HUDEP-2 (cell line): ENCODE data around the gene C19orf53.
A peak's percentile ranks its signal among the peaks of the same experiment; 100 is the strongest.
"Not testable (repeated sequence)": the region's sequence is repeated elsewhere in the genome, so short reads cannot be mapped to it uniquely, and the experiment has no call there.

Experiments
- DNase-seq, 76 experiments: peaks; one replicate each; lab custom pipeline; 2025; ENCODE audit not compliant: unreplicated experiment in 76 of 76; lab: John Stamatoyannopoulos, UW

C19orf53 gene

GRCh38 chr19:13774217-13775191 lies at the start of gene C19orf53:
Gene C19orf53, plus strand, starts transcription at chr19:13774456. Its CDS starts 22 bp downstream, at chr19:13774478.
- peak in 75 of 76 experiments; percentile 55 to 96 (median 86) for DNase-seq

- no peak for DNase-seq
Measured at GRCh38 chr19:13726323-13726722, 47.9 kb upstream of the C19orf53 start.

GRCh38 chr19:13727798-13728197 lies 46.5 kb upstream of the C19orf53 start:
- DNase-seq: no peak

GRCh38 chr19:13729859-13730258 lies 44.4 kb upstream of the C19orf53 start:
- DNase-seq: peak in 1 of 76 experiments; percentile 5

GRCh38 chr19:13731147-13731964 lies 42.9 kb upstream of the C19orf53 start:
- peak in 75 of 76 experiments; percentile 62 to 99 (median 94) for DNase-seq

GRCh38 chr19:13732337-13732736 lies 41.9 kb upstream of the C19orf53 start:
- DNase-seq: no peak

- no peak for DNase-seq
Measured at GRCh38 chr19:13734751-13735150, 39.5 kb upstream of the C19orf53 start.

GRCh38 chr19:13738073-13738472 lies 36.2 kb upstream of the C19orf53 start:
- DNase-seq: no peak

GRCh38 chr19:13741893-13742292 lies 32.4 kb upstream of the C19orf53 start:
- no peak for DNase-seq

- DNase-seq: no peak
Measured at GRCh38 chr19:13742756-13743155, 31.5 kb upstream of the C19orf53 start.

- DNase-seq: no peak
Measured at GRCh38 chr19:13744174-13744573, 30.1 kb upstream of the C19orf53 start.

GRCh38 chr19:13747098-13747453 lies 27.2 kb upstream of the C19orf53 start:
- no peak for DNase-seq

- peak in 21 of 76 experiments; percentile 8 to 47 (median 32) for DNase-seq
Measured at GRCh38 chr19:13748169-13748828, 26.0 kb upstream of the C19orf53 start.

- no peak for DNase-seq
Measured at GRCh38 chr19:13751436-13751835, 22.8 kb upstream of the C19orf53 start.

- DNase-seq: not testable (repeated sequence)
Measured at GRCh38 chr19:13753622-13754021, 20.6 kb upstream of the C19orf53 start.

- DNase-seq: no peak
Measured at GRCh38 chr19:13756210-13756609, 18.0 kb upstream of the C19orf53 start.

GRCh38 chr19:13757805-13758772 lies 16.2 kb upstream of the C19orf53 start:
- DNase-seq: no peak

- DNase-seq: no peak
Measured at GRCh38 chr19:13758795-13759194, 15.5 kb upstream of the C19orf53 start.

GRCh38 chr19:13761423-13761822 lies 12.8 kb upstream of the C19orf53 start:
- DNase-seq: no peak
